Activated naive CD8-positive, alpha-beta T cell treated with anti-CD3 and anti-CD28 coated beads, Interleukin-2, amount 10 ng/mL, durations not matched to agents 7 days and 5 days (primary cell): ENCODE measurements around the gene RGMA. TPM values are rescaled to one million over a fixed set of nuclear protein-coding genes. Genes with fewer than 3 reads are reported as not detected.

Experiments used
- ATAC-seq: fragments of 150-1000 bp; cut with Tn5 transposase; one replicate; pipeline ENCODE4 v1.10.0; 2021; ENCODE audit warnings: low read depth, moderate library complexity
- POLR2A ChIA-PET: fragments of 350-600 bp; sonication (Branson Sonifier 250); formaldehyde crosslinking; loops from one replicate; lab custom pipeline; 2021; ENCODE audit warnings: antibody characterized with exemption; lab: Charles Lee
- DNase-seq: peaks from one replicate; pipeline ENCODE4 v3.0.0; 2021
- H3K27ac Mint-ChIP-seq: one replicate; pipeline ENCODE4 v1.8.0; 2022; ENCODE audit warnings: mild to moderate bottlenecking, mixed read lengths
- H3K27me3 Mint-ChIP-seq: one replicate; pipeline ENCODE4 v1.8.0; 2022; ENCODE audit warnings: mild to moderate bottlenecking, moderate library complexity, mixed read lengths
- H3K36me3 Mint-ChIP-seq: one replicate; pipeline ENCODE4 v1.8.0; 2021; ENCODE audit warnings: mild to moderate bottlenecking, mixed read lengths
- H3K4me1 Mint-ChIP-seq: one replicate; pipeline ENCODE4 v1.8.0; 2021; ENCODE audit warnings: mixed read lengths
- H3K4me3 Mint-ChIP-seq: one replicate; pipeline ENCODE4 v1.8.0; 2022; ENCODE audit warnings: mild to moderate bottlenecking, moderate library complexity, mixed read lengths
- H3K9me3 Mint-ChIP-seq: one replicate; pipeline ENCODE4 v1.8.0; 2021; ENCODE audit warnings: mixed read lengths
- total RNA-seq, 2 experiments: library from RNA; stranded (reverse); gene quantifications; one replicate each; pipeline ENCODE4 v1.2.3, GENCODE V29; 2021

Gene RGMA
- total RNA-seq, 2 experiments from 2014 or later = 0.30 TPM; not detected in 1

DNA sequence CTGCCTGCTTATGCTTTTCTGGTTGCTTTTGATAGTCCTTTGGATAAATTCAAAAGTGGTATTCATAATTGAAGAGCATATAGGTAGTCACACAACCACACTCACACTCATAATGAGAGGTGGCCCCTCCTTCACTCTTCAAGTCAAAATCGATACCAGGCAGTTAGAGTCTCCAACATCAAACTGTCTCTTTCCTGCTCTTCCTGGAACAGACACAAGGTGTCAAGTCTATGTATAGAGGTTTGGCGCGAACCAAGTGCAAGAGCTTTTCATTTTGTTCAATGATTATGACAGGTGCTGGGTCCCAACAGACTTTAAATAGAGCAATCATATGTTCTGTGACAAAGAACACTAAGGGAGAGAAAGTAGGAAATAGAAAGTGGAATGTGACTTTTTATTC is 29.9 kb upstream of the RGMA start:
- H3K9me3 Mint-ChIP-seq = no peaks in the 10 kb centered on the region
- H3K27me3 Mint-ChIP-seq = peaks cover 27% of the 10 kb centered on the region
- POLR2A ChIA-PET = no interaction called here
- peak overlapping the region; percentile 47 for H3K27ac Mint-ChIP-seq
- no peak overlapping the region for H3K4me3 Mint-ChIP-seq
- peak; percentile 68 for ATAC-seq
- H3K36me3 Mint-ChIP-seq = no peaks in the 10 kb centered on the region
- peaks cover 4% of the 10 kb centered on the region for H3K4me1 Mint-ChIP-seq
- no peak for DNase-seq

- DNase-seq = no peak
- H3K27ac Mint-ChIP-seq = no peak overlapping the region
- peaks cover 67% of the 10 kb centered on the region for H3K27me3 Mint-ChIP-seq
- H3K36me3 Mint-ChIP-seq = no peaks in the 10 kb centered on the region
- H3K4me1 Mint-ChIP-seq = peaks cover 3% of the 10 kb centered on the region
- POLR2A ChIA-PET = no interaction called here
- H3K4me3 Mint-ChIP-seq = no peak overlapping the region
- H3K9me3 Mint-ChIP-seq = no peaks in the 10 kb centered on the region
- no peak for ATAC-seq
Measured at GRCh38 chr15:93111451-93111850, 22.4 kb upstream of the RGMA start.

- DNase-seq = no peak
- Mint-ChIP-seq H3K27me3 (peaks cover 63% of the 10 kb centered on the region), H3K9me3 (no peaks in the 10 kb centered on the region), H3K27ac (no peak overlapping the region), H3K4me3 (no peak overlapping the region), H3K36me3 (no peaks in the 10 kb centered on the region), H3K4me1 (peaks cover 3% of the 10 kb centered on the region)
- no peak for ATAC-seq
- POLR2A ChIA-PET = no interaction called here
Measured at GRCh38 chr15:93110502-93111040, 21.6 kb upstream of the RGMA start.

GRCh38 chr15:93109336-93110102 is 20.5 kb upstream of the RGMA start:
- POLR2A ChIA-PET = no interaction called here
- H3K4me1 Mint-ChIP-seq = peaks cover 3% of the 10 kb centered on the region
- H3K27ac Mint-ChIP-seq = no peak overlapping the region
- peak overlapping the region; percentile 29 for H3K4me3 Mint-ChIP-seq
- no peak for ATAC-seq
- DNase-seq = no peak
- peaks cover 66% of the 10 kb centered on the region for H3K27me3 Mint-ChIP-seq
- H3K9me3 Mint-ChIP-seq = no peaks in the 10 kb centered on the region
- H3K36me3 Mint-ChIP-seq = no peaks in the 10 kb centered on the region

DNA sequence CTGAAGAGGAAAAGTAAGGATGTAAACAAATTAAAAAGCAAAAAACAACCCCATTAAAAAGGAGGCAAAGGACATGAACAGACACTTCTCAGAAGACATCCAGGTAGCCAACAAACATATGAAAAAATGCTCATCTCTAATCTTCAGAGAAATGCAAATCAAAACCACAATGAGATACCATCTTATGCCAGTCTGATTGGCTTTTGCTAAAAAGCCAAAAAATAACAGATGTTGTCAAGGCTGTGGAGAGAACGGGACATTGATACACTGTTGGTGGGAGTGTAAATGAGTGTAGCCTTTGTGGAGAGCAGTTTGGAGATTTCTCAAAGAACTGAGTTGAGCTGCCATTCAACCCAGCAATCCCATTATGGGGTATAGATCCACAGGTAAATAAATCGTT is 18.6 kb upstream of the RGMA start:
- H3K27ac Mint-ChIP-seq = no peak overlapping the region
- no peak for DNase-seq
- H3K27me3 Mint-ChIP-seq = peaks cover 72% of the 10 kb centered on the region
- no peaks in the 10 kb centered on the region for H3K36me3 Mint-ChIP-seq
- H3K4me3 Mint-ChIP-seq = no peak overlapping the region
- POLR2A ChIA-PET = no interaction called here
- peaks cover 3% of the 10 kb centered on the region for H3K4me1 Mint-ChIP-seq
- ATAC-seq = no peak
- H3K9me3 Mint-ChIP-seq = no peaks in the 10 kb centered on the region

DNA sequence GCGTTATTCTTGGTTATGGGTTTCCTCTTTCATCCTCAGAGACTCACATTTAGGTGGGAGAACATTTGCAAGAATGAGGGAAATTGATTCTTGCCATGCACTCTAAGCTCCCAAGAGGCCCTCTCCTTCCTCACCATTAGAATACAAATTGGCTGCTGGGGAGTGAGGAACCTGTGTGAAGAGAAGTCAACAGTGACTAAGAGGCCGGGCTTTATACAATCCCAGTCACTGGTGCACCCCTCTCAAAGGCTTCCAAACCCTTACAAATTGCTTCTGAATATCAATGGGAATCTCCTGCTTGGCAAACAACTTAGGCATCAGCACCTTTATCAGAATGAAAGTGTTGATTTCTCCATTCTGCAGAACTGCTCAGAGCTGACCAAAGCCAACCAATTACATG is 16.5 kb upstream of the RGMA start:
- H3K27me3 Mint-ChIP-seq = peaks cover 59% of the 10 kb centered on the region
- no peak for ATAC-seq

DNA sequence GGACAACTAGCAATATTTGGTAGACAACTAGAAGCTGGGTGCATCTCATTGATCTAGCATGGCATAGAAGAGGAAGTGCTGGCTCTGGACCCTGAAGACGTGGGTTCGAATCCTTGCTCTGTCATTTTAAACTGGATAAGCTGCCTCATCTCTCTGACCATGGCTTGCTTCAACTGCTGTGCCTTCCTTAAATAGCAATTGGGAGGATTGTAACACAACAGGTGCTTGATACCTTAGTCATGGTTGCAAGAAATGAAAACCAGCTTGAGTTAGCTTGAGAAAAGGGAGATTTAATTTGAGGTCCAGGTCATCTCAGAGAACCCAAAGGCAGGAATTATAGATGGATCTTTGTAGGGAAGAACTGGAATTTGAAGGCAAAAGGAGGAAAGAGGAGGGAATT is 14.8 kb upstream of the RGMA start:
- Mint-ChIP-seq H3K4me3 (no peak overlapping the region), H3K9me3 (no peaks in the 10 kb centered on the region), H3K36me3 (no peaks in the 10 kb centered on the region), H3K4me1 (no peaks in the 10 kb centered on the region), H3K27me3 (peaks cover 46% of the 10 kb centered on the region), H3K27ac (no peak overlapping the region)
- ATAC-seq (no peak), DNase-seq (no peak)
- POLR2A ChIA-PET = no interaction called here

More for the DNA sequence above, 16.5 kb upstream of the RGMA start:
- no peak for DNase-seq
- POLR2A ChIA-PET = no interaction called here
- Mint-ChIP-seq H3K4me1 (peaks cover 3% of the 10 kb centered on the region), H3K27ac (no peak overlapping the region), H3K9me3 (no peaks in the 10 kb centered on the region), H3K36me3 (no peaks in the 10 kb centered on the region), H3K4me3 (no peak overlapping the region)

GRCh38 chr15:93102211-93102610 is 13.2 kb upstream of the RGMA start:
- no peaks in the 10 kb centered on the region for H3K36me3 Mint-ChIP-seq
- H3K4me1 Mint-ChIP-seq = no peaks in the 10 kb centered on the region
- peaks cover 32% of the 10 kb centered on the region for H3K27me3 Mint-ChIP-seq
- H3K9me3 Mint-ChIP-seq = no peaks in the 10 kb centered on the region
- DNase-seq = no peak
- H3K4me3 Mint-ChIP-seq = no peak overlapping the region
- H3K27ac Mint-ChIP-seq = no peak overlapping the region
- POLR2A ChIA-PET = no interaction called here
- ATAC-seq = no peak

GRCh38 chr15:93093765-93094164 is 4.8 kb upstream of the RGMA start:
- no peaks in the 10 kb centered on the region for H3K36me3 Mint-ChIP-seq
- POLR2A ChIA-PET = no interaction called here
- ATAC-seq = no peak
- no peak for DNase-seq
- H3K27ac Mint-ChIP-seq = no peak overlapping the region
- H3K4me1 Mint-ChIP-seq = no peaks in the 10 kb centered on the region
- peaks cover 26% of the 10 kb centered on the region for H3K27me3 Mint-ChIP-seq
- H3K4me3 Mint-ChIP-seq = no peak overlapping the region
- H3K9me3 Mint-ChIP-seq = no peaks in the 10 kb centered on the region

GRCh38 chr15:93091465-93091864 is 2.5 kb upstream of the RGMA start:
- Mint-ChIP-seq H3K27me3 (peaks cover 46% of the 10 kb centered on the region), H3K4me1 (peaks cover 5% of the 10 kb centered on the region), H3K36me3 (no peaks in the 10 kb centered on the region), H3K9me3 (no peaks in the 10 kb centered on the region), H3K4me3 (no peak overlapping the region), H3K27ac (no peak overlapping the region)
- ATAC-seq (no peak), DNase-seq (no peak)
- POLR2A ChIA-PET = no interaction called here

DNA sequence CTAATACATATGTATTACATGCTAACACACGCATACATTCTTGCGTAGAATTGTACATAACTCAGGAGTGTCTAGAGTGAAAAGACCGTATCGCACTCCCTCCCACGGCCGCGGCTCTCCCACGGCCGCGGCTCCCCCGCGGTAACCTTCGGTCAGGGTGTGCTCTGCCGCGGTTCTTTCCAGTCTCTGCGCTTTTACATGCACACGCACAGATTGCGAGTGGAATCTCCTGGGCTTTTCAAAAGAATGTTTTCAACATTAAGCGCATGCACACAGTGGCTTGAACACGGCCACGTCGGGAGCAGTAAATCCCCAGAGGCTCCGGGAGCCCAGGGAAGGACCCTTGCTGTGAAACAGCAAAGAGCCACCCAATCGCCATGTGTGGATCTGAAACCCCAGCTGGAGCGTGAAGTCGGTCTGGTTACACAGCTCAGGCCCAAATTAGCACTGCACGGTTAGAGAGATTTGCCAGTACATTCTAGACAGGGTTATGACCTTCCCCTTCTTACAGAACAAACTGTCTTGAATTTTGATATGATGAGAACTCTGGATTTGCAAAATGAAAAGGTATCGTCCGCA is 805 bp upstream of the RGMA start:
- H3K9me3 Mint-ChIP-seq = no peaks in the 10 kb centered on the region
- H3K27me3 Mint-ChIP-seq = peaks cover 54% of the 10 kb centered on the region
- H3K36me3 Mint-ChIP-seq = no peaks in the 10 kb centered on the region
- POLR2A ChIA-PET = no interaction called here
- DNase-seq (no peak), ATAC-seq (no peak)
- H3K4me1 Mint-ChIP-seq = peaks cover 5% of the 10 kb centered on the region
- H3K27ac Mint-ChIP-seq = no peak overlapping the region
- peak overlapping the region; percentile 17 for H3K4me3 Mint-ChIP-seq

- POLR2A ChIA-PET = no interaction called here
- H3K36me3 Mint-ChIP-seq = no peaks in the 10 kb centered on the region
- no peaks in the 10 kb centered on the region for H3K9me3 Mint-ChIP-seq
- peaks cover 5% of the 10 kb centered on the region for H3K4me1 Mint-ChIP-seq
- peaks cover 58% of the 10 kb centered on the region for H3K27me3 Mint-ChIP-seq
- H3K27ac Mint-ChIP-seq = no peak overlapping the region
- H3K4me3 Mint-ChIP-seq = peak overlapping the region; percentile 82
- peak; percentile 58 for DNase-seq
- ATAC-seq = peak; percentile 50
Measured at GRCh38 chr15:93088200-93088980, 621 bp downstream of the RGMA start.

DNA sequence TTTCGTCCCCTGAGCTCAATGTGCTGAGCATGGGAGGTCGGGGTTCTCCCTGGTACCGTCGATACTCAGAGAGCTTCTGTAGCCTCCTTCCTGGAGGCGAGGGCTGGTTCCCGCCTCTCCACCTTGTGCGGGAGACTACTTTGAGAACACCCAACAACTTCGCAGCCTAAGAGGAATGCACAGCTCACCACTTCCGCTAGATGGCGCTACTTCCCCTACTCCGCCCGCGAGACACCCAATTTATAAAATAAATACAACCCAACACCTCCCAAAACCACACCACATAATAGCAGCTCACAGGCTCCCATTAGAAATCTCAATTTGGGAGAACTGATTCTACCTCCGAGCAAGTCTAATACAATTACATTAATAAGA is 1.2 kb downstream of the RGMA start:
- peak; percentile 62 for ATAC-seq

More for the DNA sequence above, 1.2 kb downstream of the RGMA start:
- H3K9me3 Mint-ChIP-seq = no peaks in the 10 kb centered on the region
- peak overlapping the region; percentile 82 for H3K4me3 Mint-ChIP-seq
- DNase-seq = peak; percentile 71
- peak overlapping the region; percentile 21 for H3K27ac Mint-ChIP-seq
- peaks cover 58% of the 10 kb centered on the region for H3K27me3 Mint-ChIP-seq
- no peaks in the 10 kb centered on the region for H3K36me3 Mint-ChIP-seq
- H3K4me1 Mint-ChIP-seq = peaks cover 5% of the 10 kb centered on the region
- POLR2A ChIA-PET = no interaction called here
